CD4-positive, alpha-beta T cell treated with Interleukin-21 for 1 hour (primary cell): ENCODE measurements around the gene OR51Q1.

Source experiments
- DNase-seq: peaks from one replicate; pipeline ENCODE4 v3.0.0-alpha.2; 2020

Gene OR51Q1

GRCh38 chr11:5421811-5422210, at the start of gene OR51Q1:
OR51Q1 (plus strand) TSS chr11:5422111; CDS start chr11:5422201, 90 bp downstream.
- DNase-seq = no peak

- DNase-seq = peak; percentile 4
These were observed 41.1 kb upstream of the OR51Q1 start for GRCh38 chr11:5380740-5381342.

GRCh38 chr11:5383576-5383975, 38.3 kb upstream of the OR51Q1 start, which contains the start of gene OR51M1:
OR51M1 (plus strand) TSS chr11:5383812; CDS start chr11:5389399, 5,587 bp downstream.
- no peak for DNase-seq

GRCh38 chr11:5384335-5384734, 37.6 kb upstream of the OR51Q1 start:
- DNase-seq = no peak

- DNase-seq = no peak
These were observed 31.7 kb upstream of the OR51Q1 start for GRCh38 chr11:5390210-5390609.

- DNase-seq = no peak
These were observed 27.8 kb upstream of the OR51Q1 start for GRCh38 chr11:5394091-5394490.

GRCh38 chr11:5398936-5399335, 23.0 kb upstream of the OR51Q1 start:
- no peak for DNase-seq

GRCh38 chr11:5405173-5405572, 16.7 kb upstream of the OR51Q1 start:
- DNase-seq = no peak

- DNase-seq = no peak
These were observed 918 bp upstream of the OR51Q1 start for GRCh38 chr11:5420993-5421392.

GRCh38 chr11:5423131-5423530, 1.2 kb downstream of the OR51Q1 start:
- no peak for DNase-seq

GRCh38 chr11:5441414-5441813, 19.5 kb downstream of the OR51Q1 start, which contains the start of gene OR51I1:
OR51I1 (minus strand) TSS chr11:5441514; CDS start chr11:5441514, 0 bp downstream.
- DNase-seq = no peak

- DNase-seq = no peak
These were observed 22.0 kb downstream of the OR51Q1 start for GRCh38 chr11:5443835-5444393.

- no peak for DNase-seq
These were observed 27.1 kb downstream of the OR51Q1 start, which contains the start of gene OR51I2 for GRCh38 chr11:5449023-5449422. OR51I2 (plus strand) TSS chr11:5449323; CDS start chr11:5453489, 4,166 bp downstream.

- no peak for DNase-seq
These were observed 27.5 kb downstream of the OR51Q1 start for GRCh38 chr11:5449432-5449831.

- DNase-seq = no peak
These were observed 39.2 kb downstream of the OR51Q1 start for GRCh38 chr11:5460983-5461621.

- no peak for DNase-seq
These were observed 45.6 kb downstream of the OR51Q1 start for GRCh38 chr11:5467527-5467926.
